CD4-positive, alpha-beta memory T cell (primary cell): Measurements from ENCODE around the gene CAMSAP3. TPM values are rescaled to one million over a fixed set of nuclear protein-coding genes. Genes with fewer than 3 reads are reported as not detected.

Experiments
- CTCF ChIA-PET: fragments of 350-600 bp; sonication (Branson Sonifier 250); formaldehyde crosslinking; loops from one replicate; lab custom pipeline; 2021; ENCODE audit warnings: inconsistent platforms; ENCODE audit not compliant: partially characterized antibody; lab: Charles Lee
- POLR2A ChIA-PET: fragments of 350-600 bp; sonication (Branson Sonifier 250); formaldehyde crosslinking; loops from one replicate; lab custom pipeline; 2021; ENCODE audit not compliant: partially characterized antibody; lab: Charles Lee
- DNase-seq, 5 donors: peaks; one replicate each; pipeline versions ENCODE4 v3.0.0 to v3.0.0-alpha.2; 2020 to 2022; ENCODE audit warnings: mixed read lengths in 1 of 5
- H3K27ac ChIP-seq: one replicate; pipeline ENCODE4 v1.7.0; 2013; ENCODE audit warnings: low read depth, low read length
- H3K27me3 ChIP-seq: 2 replicates; pipeline ENCODE4 v1.7.0; 2013; ENCODE audit warnings: mild to moderate bottlenecking, low read length, moderate library complexity; ENCODE audit not compliant: insufficient read depth
- H3K36me3 ChIP-seq: 2 replicates; pipeline ENCODE4 v1.7.0; 2013; ENCODE audit warnings: mild to moderate bottlenecking, low read length, moderate library complexity; ENCODE audit not compliant: insufficient read depth
- H3K4me1 ChIP-seq: 2 replicates; pipeline ENCODE4 v1.7.0; 2013; ENCODE audit warnings: mild to moderate bottlenecking, low read length, moderate library complexity; ENCODE audit not compliant: insufficient read depth
- H3K4me3 ChIP-seq, 2 donors: one replicate each; pipeline ENCODE4 v1.7.0; 2013; ENCODE audit warnings: low read length in 2 of 2, mild to moderate bottlenecking in 1 of 2
- H3K9me3 ChIP-seq, 2 donors: one replicate each; pipeline ENCODE4 v1.7.0; 2013; ENCODE audit warnings: low read length in 2 of 2, control low read depth in 1 of 2; ENCODE audit not compliant: control insufficient read depth in 1 of 2
- H3K27ac Mint-ChIP-seq, 7 donors: one replicate each; pipeline ENCODE4 v1.8.0; 2020 to 2021; ENCODE audit warnings: mixed read lengths in 7 of 7, mild to moderate bottlenecking in 6 of 7, inconsistent platforms in 3 of 7, moderate library complexity in 3 of 7
- H3K27me3 Mint-ChIP-seq, 2 donors: one replicate each; pipeline ENCODE4 v1.8.0; 2020 to 2021; ENCODE audit warnings: mixed read lengths in 2 of 2
- H3K36me3 Mint-ChIP-seq, 2 donors: one replicate each; pipeline ENCODE4 v1.8.0; 2020 to 2021; ENCODE audit warnings: mixed read lengths in 2 of 2, inconsistent platforms in 1 of 2, mild to moderate bottlenecking in 1 of 2
- H3K4me1 Mint-ChIP-seq, 4 donors: one replicate each; pipeline ENCODE4 v1.8.0; 2020 to 2021; ENCODE audit warnings: mixed read lengths in 4 of 4, mild to moderate bottlenecking in 1 of 4
- H3K4me3 Mint-ChIP-seq, 8 donors: one replicate each; pipeline ENCODE4 v1.8.0; 2020 to 2021; ENCODE audit warnings: mixed read lengths in 8 of 8, mild to moderate bottlenecking in 7 of 8, moderate library complexity in 6 of 8, inconsistent platforms in 3 of 8
- H3K9me3 Mint-ChIP-seq, 8 donors: one replicate each; pipeline ENCODE4 v1.8.0; 2020 to 2021; ENCODE audit warnings: mixed read lengths in 8 of 8, mild to moderate bottlenecking in 5 of 8, inconsistent platforms in 3 of 8, moderate library complexity in 1 of 8
- intact Hi-C: fragments of 100-400 bp; cut with micrococcal nuclease; formaldehyde crosslinking; loops from one replicate; pipeline ENCODE4 v1.15.1; 2023
- polyA plus RNA-seq, 2 donors: library from polyadenylated mRNA; unstranded; fragments of 300-500 nt; fragmentation: Illumina TruSeq; gene quantifications; one replicate each; pipeline ENCODE4 v1.2.3, GENCODE V29; 2021
- total RNA-seq, 2 experiments: library from RNA; stranded (reverse); gene quantifications; one replicate each; pipeline ENCODE4 v1.2.3, GENCODE V29; 2021

CAMSAP3 gene
- total and polyA plus RNA-seq, 4 experiments from 2014 or later: 0.07 to 0.19 (median 0.15) TPM; not detected in 1

GRCh38 chr19:7655581-7655980, 59.9 kb downstream of the CAMSAP3 start:
- Mint-ChIP-seq H3K27ac (peak overlapping the region in 1 of 7 donors; percentile 48), H3K27me3 (no peaks in the 10 kb centered on the region), H3K36me3 (no peaks in the 10 kb centered on the region), H3K4me3 (no peak overlapping the region), H3K4me1 (peaks cover 11 to 28% (median 17%) of the 10 kb centered on the region in 4 donors), H3K9me3 (peaks cover 0 to 4% (median 0%) of the 10 kb centered on the region in 8 donors)
- Histone ChIP-seq H3K4me1 (peaks cover 22% of the 10 kb centered on the region), H3K27me3 (no peaks in the 10 kb centered on the region), H3K9me3 (no peaks in the 10 kb centered on the region), H3K36me3 (no peaks in the 10 kb centered on the region), H3K27ac (no peak overlapping the region), H3K4me3 (no peak overlapping the region)
- no peak for DNase-seq
- ChIA-PET CTCF (interaction anchor here (0.8 to 5.6 kb wide), 7 partner anchors 14 to 145 kb away, joined by 3 to 22 read pairs (median 3); partner anchors contain the start of genes PET100, RETN, TRAPPC5 and XAB2), POLR2A (no interaction called here)
- intact Hi-C loops: no loop called here

GRCh38 chr19:7657131-7657751, 61.6 kb downstream of the CAMSAP3 start:
- no peaks in the 10 kb centered on the region for H3K27me3 ChIP-seq
- H3K9me3 ChIP-seq: no peaks in the 10 kb centered on the region
- H3K4me3 Mint-ChIP-seq: no peak overlapping the region
- ChIA-PET CTCF (interaction anchor here (0.7 to 5.6 kb wide), 6 partner anchors 12 to 582 kb away, joined by 3 to 22 read pairs (median 3); partner anchors contain the start of genes PET100, RETN, TRAPPC5 and XAB2), POLR2A (interaction anchor here (0.6 to 1.1 kb wide), 2 partner anchors 28 to 174 kb away, joined by 3 to 4 read pairs; partner anchors contain the start of genes PET100 and XAB2)
- H3K9me3 Mint-ChIP-seq: peaks cover 0 to 4% (median 0%) of the 10 kb centered on the region in 8 donors
- no peak overlapping the region for H3K27ac ChIP-seq
- H3K4me1 ChIP-seq: peaks cover 20% of the 10 kb centered on the region
- peaks cover 10 to 24% (median 13%) of the 10 kb centered on the region in 4 donors for H3K4me1 Mint-ChIP-seq
- intact Hi-C loops: no loop called here
- H3K36me3 Mint-ChIP-seq: no peaks in the 10 kb centered on the region
- no peaks in the 10 kb centered on the region for H3K27me3 Mint-ChIP-seq
- no peaks in the 10 kb centered on the region for H3K36me3 ChIP-seq
- peak in 1 of 5 donors; percentile 37 for DNase-seq
- peak overlapping the region in 2 of 7 donors; percentile 30 to 75 for H3K27ac Mint-ChIP-seq
- no peak overlapping the region for H3K4me3 ChIP-seq

DNA sequence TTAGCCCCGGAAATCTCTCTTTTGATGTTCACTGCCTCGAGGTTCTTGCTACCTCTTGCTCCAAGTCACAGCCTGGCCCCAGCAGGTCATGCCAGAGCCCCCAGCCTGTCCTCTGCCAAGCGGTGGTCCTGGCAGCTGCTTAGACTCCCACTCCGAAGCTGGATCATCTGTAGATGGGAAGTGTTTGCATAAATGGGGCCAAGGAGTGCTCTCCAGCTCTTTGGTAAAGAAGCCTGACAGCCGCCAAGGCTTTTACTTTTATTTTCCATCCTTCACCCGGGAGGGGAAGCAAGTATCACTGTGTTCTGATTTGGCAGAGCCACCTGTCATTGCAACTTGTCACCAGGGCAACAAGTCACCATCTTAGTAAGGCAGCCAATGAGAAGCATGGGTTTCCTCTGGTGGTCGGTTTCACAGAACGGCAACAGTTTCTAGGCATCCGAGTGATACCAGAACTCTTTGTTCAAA, 62.6 kb downstream of the CAMSAP3 start:
- H3K4me3 ChIP-seq: peak overlapping the region; percentile 29 to 38
- Mint-ChIP-seq H3K36me3 (no peaks in the 10 kb centered on the region), H3K27me3 (no peaks in the 10 kb centered on the region), H3K27ac (peak overlapping the region; percentile 24 to 92 (median 75)), H3K4me1 (peaks cover 5 to 16% (median 7%) of the 10 kb centered on the region in 4 donors), H3K9me3 (no peaks in the 10 kb centered on the region), H3K4me3 (peak overlapping the region; percentile 57 to 79 (median 72))
- CTCF ChIA-PET: interaction anchor here (1.1 to 5.6 kb wide), 3 partner anchors 22 to 142 kb away, joined by 4 to 22 read pairs (median 5); partner anchors contain the start of gene TRAPPC5
- intact Hi-C loops: no loop called here
- peak; percentile 45 to 70 (median 56) for DNase-seq
- H3K36me3 ChIP-seq: no peaks in the 10 kb centered on the region
- no peaks in the 10 kb centered on the region for H3K27me3 ChIP-seq
- peak overlapping the region; percentile 36 for H3K27ac ChIP-seq
- H3K4me1 ChIP-seq: peaks cover 17% of the 10 kb centered on the region
- POLR2A ChIA-PET: interaction anchor here (0.6 to 1.4 kb wide), 3 partner anchors 13 to 173 kb away, joined by 3 to 4 read pairs (median 3); no protein-coding TSS in a partner anchor
- H3K9me3 ChIP-seq: no peaks in the 10 kb centered on the region

GRCh38 chr19:7661744-7662538, 66.3 kb downstream of the CAMSAP3 start:
- Histone ChIP-seq H3K27ac (no peak overlapping the region), H3K4me3 (no peak overlapping the region), H3K36me3 (no peaks in the 10 kb centered on the region), H3K27me3 (no peaks in the 10 kb centered on the region), H3K9me3 (no peaks in the 10 kb centered on the region), H3K4me1 (peaks cover 17% of the 10 kb centered on the region)
- Mint-ChIP-seq H3K27ac (peak overlapping the region in 1 of 7 donors; percentile 60), H3K4me3 (no peak overlapping the region), H3K9me3 (no peaks in the 10 kb centered on the region), H3K27me3 (peaks cover 1 to 2% of the 10 kb centered on the region in 2 donors), H3K4me1 (peaks cover 5 to 16% (median 6%) of the 10 kb centered on the region in 4 donors), H3K36me3 (no peaks in the 10 kb centered on the region)
- CTCF ChIA-PET: interaction anchor here (1.4 to 2.7 kb wide), 2 partner anchors 10 to 19 kb away, joined by 10 to 12 read pairs; partner anchors contain the start of gene TRAPPC5
- POLR2A ChIA-PET: no interaction called here
- intact Hi-C loops: no loop called here
- no peak for DNase-seq

- CTCF ChIA-PET: interaction anchor here (2.7 kb wide), 1 partner anchor 18 kb away, joined by 10 read pairs; the partner anchor contains the start of gene TRAPPC5
- no peaks in the 10 kb centered on the region for H3K36me3 ChIP-seq
- peaks cover 10% of the 10 kb centered on the region for H3K4me1 ChIP-seq
- no peak overlapping the region for H3K27ac ChIP-seq
- no peak for DNase-seq
- H3K4me3 ChIP-seq: no peak overlapping the region
- peaks cover 5 to 10% (median 6%) of the 10 kb centered on the region in 4 donors for H3K4me1 Mint-ChIP-seq
- no peaks in the 10 kb centered on the region for H3K9me3 ChIP-seq
- POLR2A ChIA-PET: no interaction called here
- intact Hi-C loops: no loop called here
- H3K9me3 Mint-ChIP-seq: no peaks in the 10 kb centered on the region
- H3K36me3 Mint-ChIP-seq: no peaks in the 10 kb centered on the region
- peaks cover 2% of the 10 kb centered on the region in 2 donors for H3K27me3 Mint-ChIP-seq
- H3K4me3 Mint-ChIP-seq: no peak overlapping the region
- no peaks in the 10 kb centered on the region for H3K27me3 ChIP-seq
- no peak overlapping the region for H3K27ac Mint-ChIP-seq
These were observed 67.0 kb downstream of the CAMSAP3 start for GRCh38 chr19:7662657-7663056.

DNA sequence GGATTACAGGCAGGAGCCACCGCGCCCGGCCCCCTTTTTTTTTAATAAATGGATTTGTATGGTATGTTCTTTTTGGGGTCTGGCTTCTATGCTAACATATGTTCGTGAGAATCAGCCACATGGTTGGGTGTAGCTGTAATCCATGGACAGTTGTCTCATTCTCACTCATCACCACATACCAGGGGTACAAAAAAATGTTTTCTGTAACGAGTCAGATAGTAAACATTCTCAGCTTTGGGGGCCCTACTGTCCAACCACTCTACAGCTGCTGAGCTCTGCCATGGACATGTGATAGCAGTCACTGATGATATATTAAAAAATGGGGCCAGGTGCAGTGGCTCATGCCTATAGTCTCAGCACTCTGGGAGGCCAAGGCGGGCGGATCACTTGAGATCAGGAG, 68.0 kb downstream of the CAMSAP3 start:
- intact Hi-C loops: no loop called here
- CTCF ChIA-PET: interaction anchor here (0.8 to 1.3 kb wide), 4 partner anchors 13 to 138 kb away, joined by 3 to 5 read pairs (median 4); partner anchors contain the start of gene TRAPPC5

More for the DNA sequence above, 68.0 kb downstream of the CAMSAP3 start:
- Mint-ChIP-seq H3K36me3 (no peaks in the 10 kb centered on the region), H3K27ac (peak overlapping the region in 1 of 7 donors; percentile 31), H3K4me3 (no peak overlapping the region), H3K4me1 (no peaks in the 10 kb centered on the region), H3K9me3 (no peaks in the 10 kb centered on the region), H3K27me3 (peaks cover 2% of the 10 kb centered on the region in 2 donors)
- H3K9me3 ChIP-seq: no peaks in the 10 kb centered on the region
- H3K4me1 ChIP-seq: no peaks in the 10 kb centered on the region
- H3K36me3 ChIP-seq: no peaks in the 10 kb centered on the region
- no peak overlapping the region for H3K4me3 ChIP-seq
- H3K27ac ChIP-seq: no peak overlapping the region
- no peaks in the 10 kb centered on the region for H3K27me3 ChIP-seq
- no peak for DNase-seq
- POLR2A ChIA-PET: no interaction called here
